NCI-H2029 treated with DMSO at 0.1 percent for 48 hours (cell line): Measurements from ENCODE around the gene MSANTD2.

Source experiments
- DNase-seq: peaks from one replicate; lab custom pipeline; 2025; lab: John Stamatoyannopoulos, UW

The MSANTD2 gene

DNA sequence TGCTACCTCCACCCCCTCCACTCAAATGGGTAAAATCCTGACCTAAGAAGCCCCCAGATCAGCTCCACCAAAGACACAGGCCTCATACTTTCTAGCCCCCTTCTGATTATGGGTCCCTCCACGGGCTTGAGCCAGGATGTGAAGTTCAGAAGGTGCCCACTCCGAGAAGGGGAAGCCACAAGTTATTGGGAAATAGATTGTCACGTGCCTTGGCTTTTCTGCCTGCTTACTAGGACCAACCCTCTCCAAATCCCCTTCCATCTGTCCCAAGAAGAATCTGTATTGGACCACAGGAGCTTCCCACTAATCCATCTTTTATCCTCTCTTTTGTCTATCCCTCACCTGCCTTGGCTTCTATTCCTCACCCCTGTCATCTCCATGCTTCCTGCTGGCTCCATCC, 63.5 kb downstream of the MSANTD2 start:
- DNase-seq = no peak

- no peak for DNase-seq
These were observed 68.0 kb downstream of the MSANTD2 start for GRCh38 chr11:124732230-124732629.

DNA sequence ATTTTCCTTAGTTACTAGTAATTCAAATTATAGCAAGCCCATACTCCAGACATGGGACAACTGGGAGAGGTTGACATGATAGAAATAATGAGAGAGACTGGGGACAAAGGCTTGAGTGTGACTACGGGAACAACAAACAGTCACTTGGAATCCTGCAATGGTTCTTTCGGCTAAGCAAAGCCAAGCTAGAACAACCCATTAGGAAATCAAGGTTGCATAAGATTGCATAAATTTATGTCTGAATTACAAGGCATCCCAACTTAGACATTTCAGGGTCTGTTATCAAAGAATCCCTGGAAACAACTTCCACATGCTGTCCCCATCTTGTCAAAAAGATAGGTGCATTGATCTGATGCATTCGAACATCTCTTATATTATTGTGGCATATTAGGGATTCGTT, 70.6 kb downstream of the MSANTD2 start:
- DNase-seq = no peak

DNA sequence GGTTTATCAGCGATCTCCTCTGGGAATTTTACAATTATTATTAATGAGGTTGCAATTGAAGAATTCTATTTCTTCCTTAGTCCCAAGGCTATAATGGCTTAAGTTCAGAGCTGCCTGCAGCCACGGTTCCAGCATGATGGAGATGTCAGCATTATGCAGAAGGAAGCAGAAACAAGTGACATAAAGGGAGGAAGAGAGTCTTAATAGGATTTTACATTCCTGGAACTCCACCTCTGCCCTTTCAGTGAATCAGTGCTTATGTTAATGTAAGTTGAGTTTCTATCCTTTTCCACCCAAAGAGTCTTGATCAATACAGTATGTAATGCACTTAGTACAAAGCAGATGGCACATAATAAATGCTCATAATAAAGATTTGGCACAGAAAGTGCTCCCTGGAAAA, 72.1 kb downstream of the MSANTD2 start:
- no peak for DNase-seq

DNA sequence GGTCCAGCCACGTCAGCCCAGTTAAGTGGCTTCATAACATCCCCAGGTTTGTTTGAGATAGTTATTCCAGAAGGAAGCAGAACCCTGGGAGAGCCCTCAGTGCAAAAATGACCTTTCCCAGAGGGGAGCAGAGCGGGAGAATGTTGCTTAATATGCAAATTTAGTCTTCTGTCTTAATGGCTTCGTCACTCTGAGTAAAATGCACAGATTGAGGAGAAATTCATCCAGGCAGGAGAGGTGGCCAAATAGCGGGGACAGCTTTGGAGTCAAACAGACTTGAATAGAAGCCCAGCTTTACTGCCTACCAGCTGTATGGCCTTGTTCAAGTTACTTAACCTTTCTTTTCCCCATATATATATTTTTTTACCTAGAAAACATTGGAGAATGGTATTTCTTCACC, 72.7 kb downstream of the MSANTD2 start:
- DNase-seq = no peak

GRCh38 chr11:124725719-124726105, 74.5 kb downstream of the MSANTD2 start:
- no peak for DNase-seq

DNA sequence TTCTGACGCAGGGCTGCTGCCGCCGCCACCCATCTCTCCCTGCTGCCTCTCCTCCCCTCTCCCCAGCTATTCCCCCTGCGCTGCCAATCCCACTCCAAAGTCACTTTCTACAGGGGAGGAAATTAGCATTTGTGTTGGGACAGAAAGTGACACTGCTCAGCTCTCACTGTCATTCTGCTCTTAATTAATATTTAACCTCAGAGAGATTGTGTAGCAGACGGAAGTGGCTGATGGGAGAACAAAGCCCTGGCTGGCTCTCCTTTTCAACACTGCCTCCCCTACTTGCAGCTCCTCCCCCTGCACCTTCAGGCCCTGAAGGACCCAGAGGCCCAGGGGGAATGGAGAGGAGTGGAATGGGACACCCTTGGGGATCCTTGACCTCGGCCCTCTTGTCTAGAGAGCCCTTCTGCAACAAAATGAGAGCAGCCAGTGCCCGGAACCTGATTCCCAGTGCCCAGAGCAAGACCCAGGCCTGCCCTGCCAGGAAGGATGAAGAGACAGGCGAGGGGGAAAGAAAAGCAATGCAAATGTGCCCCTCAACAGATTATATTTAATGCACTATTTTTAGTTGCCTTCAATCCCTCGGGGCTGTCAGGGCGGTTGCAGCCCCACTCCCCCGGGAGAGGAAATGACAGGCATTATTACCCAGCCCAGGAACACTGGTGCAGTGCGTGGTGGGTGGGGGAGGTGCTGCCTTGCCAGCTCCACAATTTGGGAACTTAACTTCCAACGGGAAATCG, 75.1 kb downstream of the MSANTD2 start:
- DNase-seq = no peak

- no peak for DNase-seq
These were observed 78.0 kb downstream of the MSANTD2 start for GRCh38 chr11:124722176-124722575.

- no peak for DNase-seq
These were observed 80.7 kb downstream of the MSANTD2 start for GRCh38 chr11:124719534-124719933.

DNA sequence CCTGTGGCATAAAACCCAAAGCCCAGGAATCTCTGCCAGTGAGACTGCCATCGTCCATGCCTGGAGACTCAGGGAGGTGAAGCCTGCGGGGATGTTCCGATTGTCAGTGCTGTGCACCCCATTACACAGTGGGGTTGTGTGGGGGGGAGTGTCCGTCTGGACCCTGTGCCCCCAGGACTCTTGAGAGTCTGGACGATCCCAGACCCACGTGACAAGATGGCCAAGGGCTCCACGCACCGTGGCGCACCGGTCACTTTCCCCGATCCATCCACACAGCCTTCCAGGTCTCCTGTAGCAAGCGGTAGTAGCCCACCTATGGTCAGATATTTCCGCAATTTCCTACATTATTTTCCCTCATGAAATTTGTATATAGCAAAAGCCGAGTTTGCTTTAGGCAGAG, 81.4 kb downstream of the MSANTD2 start:
- DNase-seq = no peak

DNA sequence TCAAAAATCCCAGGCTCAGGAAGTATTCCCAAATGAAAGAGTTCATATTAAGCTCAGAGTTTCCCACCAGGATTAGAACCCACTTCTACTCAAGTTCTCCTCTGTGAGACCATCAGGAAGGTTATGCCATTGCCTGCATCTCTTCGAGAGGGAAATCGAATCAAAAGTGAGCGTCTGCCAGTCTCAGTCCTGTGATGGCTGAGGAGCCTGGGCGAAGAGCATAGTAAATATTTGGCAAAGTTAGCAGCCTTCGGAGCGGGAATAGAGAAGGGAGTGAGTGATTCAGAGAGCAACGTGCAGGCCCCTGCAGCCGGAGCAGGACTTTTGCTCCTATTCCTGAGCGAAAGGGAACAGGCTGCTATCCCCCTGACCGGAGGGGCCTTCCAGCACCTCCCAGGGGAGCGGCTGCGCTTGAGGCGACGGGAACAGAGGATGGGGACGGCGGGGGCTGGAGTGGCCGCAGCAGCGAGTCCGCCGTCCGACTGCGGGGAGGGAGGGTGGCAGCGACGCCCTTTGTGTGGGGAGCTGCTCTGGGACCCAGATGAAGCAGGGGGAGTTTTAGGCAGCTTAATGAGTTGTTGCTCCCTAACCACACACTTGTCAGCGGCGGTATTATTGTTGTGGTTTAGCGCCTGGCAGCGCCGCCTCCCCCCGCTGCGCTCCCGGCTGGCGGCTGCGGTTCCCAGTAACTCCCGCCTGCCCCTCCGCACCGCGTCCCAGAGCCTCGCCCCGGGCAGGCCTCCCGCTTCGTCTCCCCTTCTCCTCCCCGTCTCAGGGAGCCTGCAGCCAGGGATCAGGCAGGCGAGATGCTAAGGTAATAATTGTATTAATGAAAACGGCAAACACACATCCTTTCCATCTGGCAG, 82.2 kb downstream of the MSANTD2 start:
- peak; percentile 1 for DNase-seq

GRCh38 chr11:124717421-124717785, 82.8 kb downstream of the MSANTD2 start:
- DNase-seq = no peak

GRCh38 chr11:124716591-124716990, 83.6 kb downstream of the MSANTD2 start:
- DNase-seq = no peak
